ENCODE data around the gene SEPTIN1.

DNA sequence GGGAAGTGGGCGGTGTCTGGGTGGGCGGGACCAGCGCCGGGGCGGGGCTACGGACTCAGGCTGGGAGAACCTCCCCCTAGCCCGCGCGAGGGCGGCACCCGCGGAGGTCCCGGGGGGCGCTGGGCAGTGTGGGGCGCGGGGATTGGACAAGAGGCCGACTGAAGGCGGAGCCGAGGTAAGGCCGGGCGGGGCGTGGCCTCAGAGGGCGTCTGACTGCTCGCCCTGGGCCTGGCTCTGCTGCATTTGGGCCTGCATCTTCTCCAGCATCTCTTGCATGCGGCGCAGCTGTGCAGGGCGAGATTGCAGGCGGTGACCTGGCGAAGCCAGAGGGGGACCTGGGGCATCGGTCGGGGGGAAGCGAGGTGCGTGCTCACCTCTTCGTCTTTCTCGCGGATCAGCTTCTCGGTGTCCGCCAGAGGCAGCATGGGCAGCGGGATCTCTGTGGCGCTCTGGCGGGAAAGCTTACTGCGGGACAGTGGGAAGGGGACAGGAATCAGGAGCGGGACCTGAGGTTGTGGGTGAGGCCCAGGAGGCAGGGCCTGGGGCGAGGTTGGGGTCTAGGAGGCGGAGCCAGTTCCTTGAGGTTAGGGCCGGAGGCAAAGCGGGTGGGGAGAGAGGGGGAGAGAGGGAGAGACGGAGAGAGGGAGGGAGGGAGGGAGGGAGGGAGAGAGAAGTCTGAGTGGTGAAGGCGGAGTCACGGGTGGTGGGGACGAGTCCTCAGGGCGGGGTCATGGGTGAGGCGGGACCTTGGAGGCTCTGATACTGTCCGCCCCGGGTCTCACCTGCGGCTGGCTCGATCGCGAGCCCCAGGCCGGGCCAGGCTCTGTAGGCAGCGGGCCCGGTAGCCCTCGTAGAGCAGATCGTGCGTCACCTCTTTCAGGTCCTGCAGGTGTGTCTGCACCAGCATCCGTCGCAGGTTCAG is 3.9 kb downstream of the SEPTIN1 start:
- TF ChIP-seq CTCF (IDR thresholded peaks at IDR 0.05), result peak; percentile 35
- no peak for TF ChIP-seq NFIC (IDR thresholded peaks at IDR 0.05; ENCODE audit: borderline replicate concordance)
- TF ChIP-seq RFX5 (IDR thresholded peaks at IDR 0.05; ENCODE audit: low read length), result no peak
- no peak for TF ChIP-seq YY1 (IDR thresholded peaks at IDR 0.05; ENCODE audit: low read depth)
- TF ChIP-seq GABPA (IDR thresholded peaks at IDR 0.05; ENCODE audit: low read depth), result no peak
- TF ChIP-seq, protein P1, sequence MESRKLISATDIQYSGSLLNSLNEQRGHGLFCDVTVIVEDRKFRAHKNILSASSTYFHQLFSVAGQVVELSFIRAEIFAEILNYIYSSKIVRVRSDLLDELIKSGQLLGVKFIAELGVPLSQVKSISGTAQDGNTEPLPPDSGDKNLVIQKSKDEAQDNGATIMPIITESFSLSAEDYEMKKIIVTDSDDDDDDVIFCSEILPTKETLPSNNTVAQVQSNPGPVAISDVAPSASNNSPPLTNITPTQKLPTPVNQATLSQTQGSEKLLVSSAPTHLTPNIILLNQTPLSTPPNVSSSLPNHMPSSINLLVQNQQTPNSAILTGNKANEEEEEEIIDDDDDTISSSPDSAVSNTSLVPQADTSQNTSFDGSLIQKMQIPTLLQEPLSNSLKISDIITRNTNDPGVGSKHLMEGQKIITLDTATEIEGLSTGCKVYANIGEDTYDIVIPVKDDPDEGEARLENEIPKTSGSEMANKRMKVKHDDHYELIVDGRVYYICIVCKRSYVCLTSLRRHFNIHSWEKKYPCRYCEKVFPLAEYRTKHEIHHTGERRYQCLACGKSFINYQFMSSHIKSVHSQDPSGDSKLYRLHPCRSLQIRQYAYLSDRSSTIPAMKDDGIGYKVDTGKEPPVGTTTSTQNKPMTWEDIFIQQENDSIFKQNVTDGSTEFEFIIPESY (IDR thresholded peaks at IDR 0.05; ENCODE audit: borderline replicate concordance, low read depth), result no peak
- no peak for TF ChIP-seq MEF2A (IDR thresholded peaks at IDR 0.05; ENCODE audit: borderline replicate concordance, low read depth)
- peak; percentile 93 for TF ChIP-seq POLR2AphosphoS5 (IDR thresholded peaks at IDR 0.05; ENCODE audit: low read depth, low read length)
- TF ChIP-seq ELF1 (IDR thresholded peaks at IDR 0.05), result no peak
- no peak; the same call in 1 of the 2 replicates for TF ChIP-seq GATA2 (CRISPR knock-in tag; IDR thresholded peaks at IDR 0.05)
- TF ChIP-seq RAD21 (IDR thresholded peaks at IDR 0.05; ENCODE audit: low read length), result no peak
- no peak for TF ChIP-seq SIN3A (IDR thresholded peaks at IDR 0.05; ENCODE audit: borderline replicate concordance, low read depth, low read length)

Measured in SK-N-SH (cell line).